Trophoblast cell (in vitro differentiated cells and primary cell): ENCODE data around the gene DOK4.

Experiments used
- DNase-seq, 2 donors: peaks; one replicate each; pipeline ENCODE4 v3.0.0-alpha.2; 2016
- H2AFZ ChIP-seq: 2 replicates; pipeline ENCODE4 v1.6.1; 2013; ENCODE audit warnings: low read length, moderate library complexity, mild to moderate bottlenecking; ENCODE audit not compliant: insufficient read depth, poor library complexity
- H2AK5ac ChIP-seq: 2 replicates; pipeline ENCODE4 v1.6.1; 2013; ENCODE audit warnings: mild to moderate bottlenecking, low read length
- H2BK120ac ChIP-seq: 2 replicates; pipeline ENCODE4 v1.6.1; 2013; ENCODE audit warnings: low read length, mild to moderate bottlenecking, moderate library complexity; ENCODE audit not compliant: insufficient read depth, poor library complexity
- H2BK12ac ChIP-seq: 2 replicates; pipeline ENCODE4 v1.6.1; 2013; ENCODE audit warnings: mild to moderate bottlenecking, low read length, moderate library complexity
- H2BK5ac ChIP-seq: 2 replicates; pipeline ENCODE4 v1.6.1; 2013; ENCODE audit warnings: low read length, low read depth, moderate library complexity, mild to moderate bottlenecking; ENCODE audit not compliant: poor library complexity
- H3K14ac ChIP-seq: 2 replicates; pipeline ENCODE4 v1.6.1; 2013; ENCODE audit warnings: mild to moderate bottlenecking, low read length
- H3K18ac ChIP-seq: 2 replicates; pipeline ENCODE4 v1.6.1; 2013; ENCODE audit warnings: mild to moderate bottlenecking, low read length
- H3K23ac ChIP-seq: 2 replicates; pipeline ENCODE4 v1.6.1; 2013; ENCODE audit warnings: low read length
- H3K27ac ChIP-seq: 2 replicates; pipeline ENCODE4 v1.5.1; 2013; ENCODE audit warnings: low read depth, mild to moderate bottlenecking, inconsistent platforms, low read length, moderate library complexity
- H3K27me3 ChIP-seq: 2 replicates; pipeline ENCODE4 v1.6.1; 2013; ENCODE audit warnings: inconsistent platforms, mild to moderate bottlenecking, low read length, moderate library complexity; ENCODE audit not compliant: insufficient read depth
- H3K36me3 ChIP-seq, 2 experiments: 1 replicate in 1 of 2; 2 replicates in 1 of 2; pipeline ENCODE4 v1.6.1; 2013; ENCODE audit warnings: low read length in 2 of 2, mild to moderate bottlenecking in 2 of 2, moderate library complexity in 1 of 2; ENCODE audit not compliant: insufficient read depth in 2 of 2, control insufficient read depth in 1 of 2
- H3K4ac ChIP-seq: 2 replicates; pipeline ENCODE4 v1.6.1; 2013; ENCODE audit warnings: low read depth, mild to moderate bottlenecking, low read length, moderate library complexity
- H3K4me1 ChIP-seq, 2 experiments: 1 replicate in 1 of 2; 2 replicates in 1 of 2; pipeline ENCODE4 v1.6.1; 2013; ENCODE audit warnings: low read length in 2 of 2, mild to moderate bottlenecking in 2 of 2, moderate library complexity in 1 of 2; ENCODE audit not compliant: insufficient read depth in 2 of 2, control insufficient read depth in 1 of 2
- H3K4me2 ChIP-seq: 2 replicates; pipeline ENCODE4 v1.6.1; 2013; ENCODE audit warnings: inconsistent platforms, mild to moderate bottlenecking, low read length, moderate library complexity
- H3K4me3 ChIP-seq: 2 replicates; pipeline ENCODE4 v1.5.1; 2013; ENCODE audit warnings: mild to moderate bottlenecking, low read depth, low read length, inconsistent platforms
- H3K79me1 ChIP-seq: one replicate; pipeline ENCODE4 v1.6.1; 2013; ENCODE audit warnings: low read length
- H3K79me2 ChIP-seq: 2 replicates; pipeline ENCODE4 v1.6.1; 2013; ENCODE audit warnings: low read length, mild to moderate bottlenecking; ENCODE audit not compliant: control insufficient read depth, insufficient read depth, poor library complexity
- H3K9ac ChIP-seq: 2 replicates; pipeline ENCODE4 v1.6.1; 2013; ENCODE audit warnings: mild to moderate bottlenecking, low read length
- H3K9me3 ChIP-seq: 2 replicates; pipeline ENCODE4 v1.6.1; 2013; ENCODE audit warnings: low read depth, mild to moderate bottlenecking, control low read depth, inconsistent platforms, low read length; ENCODE audit not compliant: insufficient read depth
- H4K12ac ChIP-seq: 2 replicates; pipeline ENCODE4 v1.6.1; 2013; ENCODE audit warnings: low read depth, mild to moderate bottlenecking, low read length, moderate library complexity
- H4K8ac ChIP-seq: 2 replicates; pipeline ENCODE4 v1.6.1; 2013; ENCODE audit warnings: low read depth, mild to moderate bottlenecking, low read length, moderate library complexity
- H4K91ac ChIP-seq: one replicate; pipeline ENCODE4 v1.6.1; 2013; ENCODE audit warnings: low read depth, mild to moderate bottlenecking, low read length, moderate library complexity
- WGBS: extraction: QIAGEN DNeasy Blood & Tissue Kit; methylation state at CpG from one replicate; pipeline ENCODE4 v1.1.7; 2013; ENCODE audit warnings: missing lambda C conversion rate; ENCODE audit not compliant: insufficient read length, insufficient coverage; ENCODE audit errors: extremely low coverage; 5-methylcytosine and 5-hydroxymethylcytosine counted together

Gene DOK4

DNA sequence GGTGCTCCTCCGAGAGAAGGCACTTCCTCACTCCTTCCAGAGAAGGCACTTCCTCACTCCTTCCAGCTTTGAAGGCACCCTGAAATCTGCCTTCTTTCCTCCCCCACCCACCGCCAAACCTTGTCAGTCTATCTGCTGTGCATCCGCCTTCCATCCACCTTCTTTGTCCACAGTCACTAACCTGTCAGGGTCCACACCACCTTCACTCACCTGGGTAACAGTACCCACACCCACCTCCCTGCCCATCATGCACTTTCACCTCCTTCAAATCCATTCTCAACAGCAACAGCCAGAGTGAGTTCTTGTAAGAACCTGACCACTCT, 44.9 kb upstream of the DOK4 start:
- Histone ChIP-seq H3K23ac (no peak overlapping the region), H2BK120ac (no peak overlapping the region), H4K91ac (no peak overlapping the region), H2AFZ (no peak overlapping the region), H3K14ac (no peak overlapping the region), H3K36me3 (peaks cover 3 to 4% of the 10 kb centered on the region in 2 experiments), H3K4me1 (peaks cover 40 to 58% of the 10 kb centered on the region in 2 experiments), H3K27me3 (no peaks in the 10 kb centered on the region), H4K8ac (no peak overlapping the region), H3K4me2 (no peak overlapping the region), H2AK5ac (no peak overlapping the region), H2BK12ac (no peak overlapping the region), H3K4ac (no peak overlapping the region), H3K79me2 (peaks cover 3% of the 10 kb centered on the region), H3K9ac (no peak overlapping the region), H2BK5ac (no peak overlapping the region), H3K79me1 (peaks cover 12% of the 10 kb centered on the region), H3K27ac (no peak overlapping the region), H3K4me3 (peak overlapping the region; percentile 8), H3K9me3 (peaks cover 5% of the 10 kb centered on the region), H4K12ac (no peak overlapping the region), H3K18ac (no peak overlapping the region)
- DNase-seq, result no peak
- no CpG with 5 or more reads among the region's 3 CpGs for WGBS

DNA sequence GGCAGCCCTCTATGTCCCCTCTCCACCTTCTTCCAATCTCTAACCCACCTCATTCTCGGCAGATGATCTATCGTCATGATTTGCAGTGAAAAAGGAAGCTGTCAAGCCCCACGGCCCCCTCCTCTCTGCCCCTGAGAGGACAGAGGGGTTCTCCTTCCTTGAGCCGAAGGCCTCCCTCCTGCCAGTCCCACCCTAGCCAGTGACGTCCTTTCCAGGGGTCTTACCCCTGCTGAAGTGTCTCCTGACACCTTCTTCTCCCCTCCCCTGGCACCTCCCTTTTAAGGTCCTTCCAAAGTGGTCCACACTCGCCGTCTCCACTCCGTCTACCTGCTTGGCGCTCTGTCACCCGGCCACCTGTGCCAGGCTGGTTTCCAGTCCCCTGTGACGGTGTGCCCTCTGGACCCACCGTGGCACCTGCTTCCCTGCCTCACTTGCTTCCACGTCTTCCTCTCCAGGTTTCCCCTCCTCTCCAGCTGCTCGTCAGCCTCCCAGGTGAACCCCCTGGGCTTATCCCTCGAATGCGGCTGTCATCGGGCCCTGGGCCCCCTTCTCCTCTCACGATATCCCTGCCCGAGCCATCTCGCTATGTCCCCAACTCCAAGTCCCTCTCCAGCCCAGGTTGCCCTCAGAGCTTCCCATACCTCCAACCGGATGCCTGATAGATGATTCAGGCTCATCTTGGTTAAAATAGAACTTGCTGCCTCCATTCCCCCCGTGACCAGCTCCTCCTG, 44.4 kb upstream of the DOK4 start:
- H4K12ac ChIP-seq, result no peak overlapping the region

DNA sequence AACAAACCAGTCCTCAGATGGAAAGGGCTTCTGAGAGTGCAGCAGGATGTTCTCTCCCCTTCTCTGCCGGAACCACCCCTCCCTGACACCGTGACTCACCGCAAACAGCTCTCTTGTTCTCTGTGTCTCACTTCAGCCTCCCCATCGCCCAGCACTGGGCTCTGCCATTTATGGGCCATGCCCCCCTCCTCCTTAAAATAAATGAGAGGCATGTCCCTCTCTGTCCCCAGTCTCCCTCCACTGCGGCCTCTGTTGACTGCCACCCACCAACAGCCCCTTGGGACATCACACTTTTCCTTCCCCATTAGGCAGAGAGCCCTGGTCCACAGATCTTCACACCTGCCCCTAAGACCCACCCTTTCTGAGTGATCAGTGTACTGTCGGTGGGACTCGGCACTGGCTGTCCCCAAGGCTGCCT, 43.8 kb upstream of the DOK4 start:
- H3K79me1 ChIP-seq, result peaks cover 8% of the 10 kb centered on the region
- H3K9me3 ChIP-seq, result peaks cover 5% of the 10 kb centered on the region
- H3K18ac ChIP-seq, result no peak overlapping the region
- no peak overlapping the region for H3K4ac ChIP-seq
- H4K91ac ChIP-seq, result no peak overlapping the region
- H3K36me3 ChIP-seq, result peaks cover 3 to 4% of the 10 kb centered on the region in 2 experiments
- H3K27ac ChIP-seq, result no peak overlapping the region
- no peak for DNase-seq
- H3K23ac ChIP-seq, result no peak overlapping the region
- no CpG with 5 or more reads among the region's 7 CpGs for WGBS
- H3K4me3 ChIP-seq, result no peak overlapping the region
- no peak overlapping the region for H2BK120ac ChIP-seq
- H3K27me3 ChIP-seq, result no peaks in the 10 kb centered on the region
- peaks cover 2% of the 10 kb centered on the region for H3K79me2 ChIP-seq
- peaks cover 43 to 63% of the 10 kb centered on the region in 2 experiments for H3K4me1 ChIP-seq
- no peak overlapping the region for H4K8ac ChIP-seq
- H4K12ac ChIP-seq, result no peak overlapping the region
- H2BK5ac ChIP-seq, result no peak overlapping the region
- H3K14ac ChIP-seq, result no peak overlapping the region
- H2AFZ ChIP-seq, result no peak overlapping the region
- H3K9ac ChIP-seq, result no peak overlapping the region
- H3K4me2 ChIP-seq, result peak overlapping the region; percentile 67
- H2BK12ac ChIP-seq, result no peak overlapping the region
- no peak overlapping the region for H2AK5ac ChIP-seq

More for the DNA sequence above, 44.4 kb upstream of the DOK4 start:
- no peak for DNase-seq
- H3K36me3 ChIP-seq, result peaks cover 3 to 4% of the 10 kb centered on the region in 2 experiments
- peaks cover 5% of the 10 kb centered on the region for H3K9me3 ChIP-seq
- H3K4me2 ChIP-seq, result no peak overlapping the region
- H3K79me1 ChIP-seq, result peaks cover 10% of the 10 kb centered on the region
- H4K8ac ChIP-seq, result no peak overlapping the region
- H3K27ac ChIP-seq, result no peak overlapping the region
- H3K23ac ChIP-seq, result no peak overlapping the region
- H2AFZ ChIP-seq, result no peak overlapping the region
- H3K18ac ChIP-seq, result peak overlapping the region; percentile 1
- H3K4me3 ChIP-seq, result peak overlapping the region; percentile 8
- H2BK5ac ChIP-seq, result no peak overlapping the region
- peak overlapping the region; percentile 11 for H2AK5ac ChIP-seq
- no peak overlapping the region for H2BK120ac ChIP-seq
- H3K4ac ChIP-seq, result no peak overlapping the region
- no CpG with 5 or more reads among the region's 22 CpGs for WGBS
- H3K27me3 ChIP-seq, result no peaks in the 10 kb centered on the region
- peaks cover 2% of the 10 kb centered on the region for H3K79me2 ChIP-seq
- peaks cover 45 to 62% of the 10 kb centered on the region in 2 experiments for H3K4me1 ChIP-seq
- H3K9ac ChIP-seq, result no peak overlapping the region
- H4K91ac ChIP-seq, result no peak overlapping the region
- no peak overlapping the region for H2BK12ac ChIP-seq
- H3K14ac ChIP-seq, result no peak overlapping the region

DNA sequence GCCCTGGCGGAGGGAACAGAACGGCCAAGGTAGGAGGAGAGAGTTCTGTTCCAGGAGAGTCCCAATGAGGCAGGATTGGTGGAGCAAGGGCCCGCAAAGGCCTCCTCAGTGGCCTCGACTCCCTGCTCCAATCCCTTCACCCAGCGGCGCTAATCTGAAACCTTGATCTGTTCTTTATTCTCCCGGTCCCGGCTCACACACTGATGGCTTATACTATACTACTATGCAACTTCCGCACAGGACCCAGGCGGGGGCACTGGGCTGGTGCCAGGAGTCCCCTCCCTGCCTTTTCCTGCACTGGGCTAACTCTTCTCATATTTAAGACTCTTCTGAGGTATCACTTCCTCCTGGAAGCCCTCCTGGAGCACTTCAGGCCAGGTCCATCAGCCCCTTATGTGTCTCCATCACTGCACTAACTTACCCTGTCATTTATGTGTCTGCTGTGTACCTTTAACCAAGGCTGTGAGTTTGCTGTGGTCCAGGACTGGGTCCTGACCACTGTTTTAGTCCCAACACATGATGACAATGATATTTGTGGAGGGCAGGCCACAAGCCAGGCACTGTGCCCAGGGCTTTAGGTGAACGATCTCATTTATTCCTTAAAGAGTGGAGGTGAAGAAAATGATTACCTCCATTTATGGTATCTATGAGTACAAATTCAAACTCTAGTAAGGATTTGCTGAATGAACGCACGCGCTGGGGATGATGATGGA, 43.3 kb upstream of the DOK4 start:
- Histone ChIP-seq H2BK120ac (no peak overlapping the region), H4K12ac (no peak overlapping the region), H3K79me1 (peaks cover 8% of the 10 kb centered on the region), H4K91ac (peak overlapping the region; percentile 36), H3K14ac (peak overlapping the region; percentile 25), H2AK5ac (peak overlapping the region; percentile 5), H3K4me2 (peak overlapping the region; percentile 67), H3K9me3 (peaks cover 5% of the 10 kb centered on the region), H3K4ac (peak overlapping the region; percentile 38), H3K27ac (no peak overlapping the region), H3K18ac (peak overlapping the region; percentile 19), H2BK12ac (peak overlapping the region; percentile 23), H2BK5ac (no peak overlapping the region), H3K36me3 (peaks cover 3 to 4% of the 10 kb centered on the region in 2 experiments), H3K4me1 (peaks cover 37 to 58% of the 10 kb centered on the region in 2 experiments), H3K4me3 (peak overlapping the region; percentile 63), H3K79me2 (peaks cover 2% of the 10 kb centered on the region), H2AFZ (peak overlapping the region; percentile 27), H3K23ac (no peak overlapping the region), H3K9ac (no peak overlapping the region), H3K27me3 (no peaks in the 10 kb centered on the region), H4K8ac (no peak overlapping the region)
- no peak for DNase-seq
- WGBS, result no CpG with 5 or more reads among the region's 14 CpGs
